IPS-18a (cell line): ENCODE data around the gene DEK.
"Not testable (repeated sequence)": the region's sequence is repeated elsewhere in the genome, so short reads cannot be mapped to it uniquely, and the experiment has no call there.

Experiments used
- H3K27ac ChIP-seq: one replicate; pipeline ENCODE4 v1.5.1; 2013; ENCODE audit warnings: low read length
- H3K27me3 ChIP-seq: one replicate; pipeline ENCODE4 v1.6.1; 2013; ENCODE audit warnings: mild to moderate bottlenecking, low read length; ENCODE audit not compliant: control insufficient read depth, insufficient read depth
- H3K36me3 ChIP-seq: one replicate; pipeline ENCODE4 v1.6.1; 2013; ENCODE audit warnings: low read depth, low read length; ENCODE audit not compliant: control insufficient read depth
- H3K4me1 ChIP-seq: one replicate; pipeline ENCODE4 v1.6.1; 2013; ENCODE audit warnings: low read depth, low read length; ENCODE audit not compliant: control insufficient read depth
- H3K4me3 ChIP-seq: one replicate; pipeline ENCODE4 v1.5.1; 2013; ENCODE audit warnings: low read length
- H3K9ac ChIP-seq: one replicate; pipeline ENCODE4 v1.6.1; 2013; ENCODE audit warnings: mild to moderate bottlenecking, low read length, moderate library complexity
- H3K9me3 ChIP-seq: one replicate; pipeline ENCODE4 v1.6.1; 2013; ENCODE audit warnings: low read depth, low read length; ENCODE audit not compliant: control insufficient read depth

DEK gene

DNA sequence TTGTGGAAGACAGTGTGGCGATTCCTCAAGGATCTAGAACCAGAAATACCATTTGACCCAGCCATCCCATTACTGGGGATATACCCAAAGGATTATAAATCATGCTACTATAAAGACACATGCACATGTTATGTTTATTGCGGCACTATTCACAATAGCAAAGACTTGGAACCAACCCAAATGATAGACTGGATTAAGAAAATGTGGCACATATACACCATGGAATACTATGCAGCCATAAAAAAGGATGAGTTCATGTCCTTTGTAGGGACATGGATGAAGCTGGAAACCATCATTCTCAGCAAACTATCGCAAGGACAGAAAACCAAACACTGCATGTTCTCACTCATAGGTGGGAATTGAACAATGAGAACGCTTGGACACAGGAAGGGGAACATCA lies 30.6 kb downstream of the DEK start:
- not testable (repeated sequence) for H3K27me3 ChIP-seq, H3K9me3 ChIP-seq, H3K9ac ChIP-seq, H3K4me3 ChIP-seq, H3K27ac ChIP-seq, H3K4me1 ChIP-seq
- peaks cover 49% of the 10 kb centered on the region for H3K36me3 ChIP-seq

DNA sequence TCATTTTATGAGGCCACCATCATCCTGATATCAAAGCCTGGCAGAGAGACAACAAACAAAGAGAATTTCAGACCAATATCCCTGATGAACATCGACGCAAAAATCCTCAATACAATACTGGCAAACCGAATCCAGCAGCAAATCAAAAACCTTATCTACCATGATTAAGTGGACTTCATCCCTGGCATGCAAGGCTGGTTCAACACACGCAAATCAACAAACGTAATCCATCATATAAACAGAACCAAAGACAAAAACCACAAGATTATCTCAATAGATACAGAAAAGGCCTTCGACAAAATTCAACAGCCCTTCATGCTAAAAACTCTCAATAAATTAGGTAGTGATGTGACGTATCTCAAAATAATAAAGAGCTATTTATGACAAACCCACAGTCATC lies 32.5 kb downstream of the DEK start:
- H3K4me1 ChIP-seq, H3K4me3 ChIP-seq, H3K27ac ChIP-seq, H3K9me3 ChIP-seq, H3K9ac ChIP-seq, H3K27me3 ChIP-seq: not testable (repeated sequence)
- H3K36me3 ChIP-seq = peaks cover 51% of the 10 kb centered on the region

DNA sequence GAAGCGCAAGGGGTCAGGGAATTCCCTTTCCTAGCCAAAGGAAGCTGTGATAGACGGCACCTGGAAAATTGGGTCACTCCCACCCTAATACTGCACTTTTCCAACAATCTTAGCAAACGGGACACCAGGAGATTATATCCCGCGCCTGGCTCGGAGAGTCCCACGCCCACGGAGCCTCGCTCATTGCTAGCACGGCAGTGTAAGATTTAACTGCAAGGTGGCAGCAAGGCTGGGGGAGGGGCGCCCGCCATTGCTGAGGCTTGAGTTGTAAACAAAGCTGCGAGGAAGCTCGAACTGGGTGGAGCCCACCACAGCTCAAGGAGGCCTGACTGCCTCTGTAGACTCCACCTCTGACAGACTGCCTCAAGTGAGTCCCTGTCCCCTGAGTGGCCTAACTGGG lies 35.7 kb downstream of the DEK start:
- not testable (repeated sequence) for H3K9ac ChIP-seq, H3K27me3 ChIP-seq, H3K9me3 ChIP-seq, H3K27ac ChIP-seq, H3K4me3 ChIP-seq, H3K4me1 ChIP-seq
- peaks cover 57% of the 10 kb centered on the region for H3K36me3 ChIP-seq

DNA sequence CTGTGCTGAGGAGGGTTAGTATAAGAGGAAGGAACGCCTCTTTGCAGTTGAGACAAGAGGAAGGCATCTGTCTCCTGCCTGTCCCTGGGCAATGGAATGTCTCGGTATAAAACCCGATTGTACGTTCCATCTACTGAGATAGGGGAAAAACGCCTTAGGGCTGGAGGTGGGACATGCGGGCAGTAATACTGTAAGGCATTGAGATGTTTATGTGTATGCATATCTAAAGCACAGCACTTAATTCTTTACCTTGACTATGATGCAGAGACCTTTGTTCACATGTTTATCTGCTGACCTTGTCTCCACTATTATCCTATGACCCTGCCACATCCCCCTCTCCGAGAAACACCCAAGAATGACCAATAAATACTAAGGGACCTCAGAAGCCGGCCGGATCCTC lies 37.2 kb downstream of the DEK start:
- not testable (repeated sequence) for H3K4me3 ChIP-seq, H3K9ac ChIP-seq, H3K27me3 ChIP-seq, H3K27ac ChIP-seq, H3K4me1 ChIP-seq, H3K9me3 ChIP-seq
- peaks cover 64% of the 10 kb centered on the region for H3K36me3 ChIP-seq

DNA sequence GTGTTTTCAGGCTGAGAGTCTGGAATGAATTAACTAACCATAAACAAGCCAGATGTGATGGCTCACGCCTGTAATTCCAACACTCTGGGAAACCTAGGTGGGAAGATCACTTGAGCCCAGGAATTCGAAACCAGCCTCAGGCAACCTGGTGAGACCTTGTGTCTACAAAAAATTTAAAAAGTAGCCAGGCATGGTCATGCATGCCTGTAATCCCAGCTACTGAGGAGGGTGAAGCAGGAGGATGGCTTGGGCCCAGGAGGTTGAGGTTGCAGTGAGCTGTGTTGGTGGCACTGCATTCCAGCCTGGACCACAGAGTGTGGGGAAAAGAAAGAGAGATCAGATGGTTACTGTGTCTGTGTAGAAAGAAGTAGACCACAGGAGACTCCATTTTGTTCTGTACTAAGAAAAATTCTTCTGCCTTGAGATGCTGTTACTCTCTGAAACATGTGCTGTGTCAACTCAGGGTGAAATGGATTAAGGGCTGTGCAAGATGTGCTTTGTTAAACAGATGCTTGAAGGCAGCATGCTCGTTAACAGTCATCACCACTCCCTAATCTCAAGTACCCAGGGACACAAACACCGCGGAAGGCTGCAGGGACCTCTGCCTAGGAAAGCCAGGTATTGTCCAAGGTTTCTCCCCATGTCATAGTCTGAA lies 37.8 kb downstream of the DEK start:
- not testable (repeated sequence) for H3K4me1 ChIP-seq, H3K27me3 ChIP-seq, H3K9me3 ChIP-seq, H3K4me3 ChIP-seq, H3K27ac ChIP-seq, H3K9ac ChIP-seq
- H3K36me3 ChIP-seq = peaks cover 67% of the 10 kb centered on the region

DNA sequence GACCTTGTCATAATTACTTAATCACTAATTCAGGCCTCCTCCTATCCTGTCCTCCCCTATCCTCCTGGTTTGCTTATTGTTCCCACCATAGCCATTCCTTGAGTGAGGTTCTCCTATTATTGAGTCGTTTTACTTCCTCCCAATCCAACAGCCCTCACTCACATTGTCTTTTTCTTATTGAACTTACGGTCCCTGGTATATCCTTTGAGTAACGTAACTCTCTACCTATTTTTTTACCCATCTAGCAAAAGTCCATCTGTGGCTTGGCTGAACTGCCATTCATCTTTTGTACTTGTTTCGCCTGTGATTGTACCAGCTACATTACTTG lies 43.1 kb downstream of the DEK start:
- Histone ChIP-seq H3K36me3 (peaks cover 40% of the 10 kb centered on the region), H3K9ac (no peak overlapping the region), H3K4me3 (no peak overlapping the region), H3K27me3 (no peaks in the 10 kb centered on the region), H3K27ac (no peak overlapping the region), H3K4me1 (no peaks in the 10 kb centered on the region), H3K9me3 (no peaks in the 10 kb centered on the region)

DNA sequence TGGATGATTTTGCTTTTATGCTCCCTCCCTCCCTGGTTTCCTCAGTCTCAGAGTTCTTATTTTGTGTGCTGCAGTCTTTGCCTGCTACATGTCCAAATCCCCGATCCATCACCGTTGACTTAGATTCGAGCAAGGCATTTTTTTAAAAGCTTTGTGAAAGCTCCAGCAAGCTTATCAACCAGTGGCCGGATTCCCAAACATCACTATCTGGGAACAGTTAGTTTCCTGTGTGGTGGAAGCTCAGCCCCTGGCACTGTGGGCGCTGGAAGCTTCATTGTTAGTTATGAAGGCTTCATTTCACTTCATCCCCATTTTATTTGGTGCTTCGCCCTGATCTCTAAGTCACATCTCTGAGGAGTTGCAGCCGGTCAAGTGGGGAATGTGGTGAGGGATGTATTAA lies 44.7 kb downstream of the DEK start:
- peaks cover 23% of the 10 kb centered on the region for H3K36me3 ChIP-seq
- H3K9ac ChIP-seq = no peak overlapping the region
- H3K9me3 ChIP-seq = no peaks in the 10 kb centered on the region
- no peaks in the 10 kb centered on the region for H3K4me1 ChIP-seq
- H3K27me3 ChIP-seq = no peaks in the 10 kb centered on the region
- no peak overlapping the region for H3K4me3 ChIP-seq
- no peak overlapping the region for H3K27ac ChIP-seq

DNA sequence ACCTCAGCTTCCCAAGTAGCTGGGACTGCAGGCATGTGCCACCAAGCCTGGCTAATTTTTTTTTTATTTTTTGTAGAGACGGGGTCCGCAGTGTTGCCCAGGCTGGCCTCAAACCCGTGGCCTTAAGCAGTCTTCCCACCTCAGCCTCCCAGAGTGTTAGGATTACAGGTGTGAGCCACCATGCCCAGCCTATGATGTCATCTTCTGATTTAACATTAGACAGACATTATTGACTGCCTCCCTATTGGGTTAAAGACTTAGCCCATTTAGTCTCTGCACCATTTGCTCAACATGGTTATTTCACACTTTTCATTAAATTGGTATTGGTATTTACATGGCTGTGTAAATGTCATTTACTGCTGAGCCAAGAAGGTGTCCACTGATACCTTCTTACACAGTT lies 46.1 kb downstream of the DEK start:
- Histone ChIP-seq H3K9me3 (no peaks in the 10 kb centered on the region), H3K27ac (no peak overlapping the region), H3K9ac (no peak overlapping the region), H3K36me3 (peaks cover 10% of the 10 kb centered on the region), H3K4me3 (no peak overlapping the region), H3K4me1 (no peaks in the 10 kb centered on the region), H3K27me3 (no peaks in the 10 kb centered on the region)

DNA sequence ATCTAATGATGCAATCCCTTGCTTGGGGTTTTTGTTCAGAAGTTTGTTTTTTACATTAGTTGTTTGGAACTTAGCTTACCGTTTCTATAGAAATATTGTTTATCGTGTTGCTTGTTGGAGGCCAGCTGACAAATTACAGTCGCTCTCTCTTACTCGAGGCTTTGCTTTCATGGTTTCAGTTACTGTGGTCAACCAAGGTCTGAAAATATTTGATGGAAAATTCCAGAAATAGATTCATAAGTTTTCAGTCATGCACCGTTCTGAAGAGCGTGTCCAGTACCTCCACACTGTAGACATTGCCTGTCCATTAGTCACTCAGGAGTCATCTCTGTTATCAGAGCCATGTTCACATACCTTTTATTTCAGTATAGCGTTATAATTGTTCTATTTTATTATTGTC lies 47.9 kb downstream of the DEK start:
- Histone ChIP-seq H3K9ac (no peak overlapping the region), H3K27me3 (no peaks in the 10 kb centered on the region), H3K4me1 (no peaks in the 10 kb centered on the region), H3K9me3 (no peaks in the 10 kb centered on the region), H3K36me3 (no peaks in the 10 kb centered on the region), H3K4me3 (no peak overlapping the region), H3K27ac (no peak overlapping the region)

DNA sequence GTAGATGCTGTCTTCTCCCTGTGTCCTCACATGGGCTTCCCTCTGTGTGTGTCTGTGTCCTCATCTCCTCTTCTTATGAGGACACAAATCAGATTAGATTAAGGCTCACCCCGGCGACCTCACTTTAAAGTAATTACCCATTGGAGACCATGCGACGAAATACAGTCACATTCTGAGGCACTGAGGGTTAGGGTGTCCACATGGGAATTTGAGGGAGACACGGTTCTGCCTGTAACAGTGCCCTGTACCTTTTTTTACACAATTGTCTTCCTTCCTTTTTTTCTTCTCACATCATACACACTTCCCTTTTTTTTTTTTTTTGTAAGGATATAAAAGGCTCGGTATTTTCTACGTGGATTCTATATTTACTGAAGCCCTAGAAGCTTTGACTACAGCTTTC lies 48.9 kb downstream of the DEK start:
- H3K27me3 ChIP-seq = no peaks in the 10 kb centered on the region
- no peaks in the 10 kb centered on the region for H3K36me3 ChIP-seq
- H3K4me1 ChIP-seq = no peaks in the 10 kb centered on the region
- H3K9ac ChIP-seq = no peak overlapping the region
- H3K27ac ChIP-seq = no peak overlapping the region
- no peaks in the 10 kb centered on the region for H3K9me3 ChIP-seq
- no peak overlapping the region for H3K4me3 ChIP-seq

DNA sequence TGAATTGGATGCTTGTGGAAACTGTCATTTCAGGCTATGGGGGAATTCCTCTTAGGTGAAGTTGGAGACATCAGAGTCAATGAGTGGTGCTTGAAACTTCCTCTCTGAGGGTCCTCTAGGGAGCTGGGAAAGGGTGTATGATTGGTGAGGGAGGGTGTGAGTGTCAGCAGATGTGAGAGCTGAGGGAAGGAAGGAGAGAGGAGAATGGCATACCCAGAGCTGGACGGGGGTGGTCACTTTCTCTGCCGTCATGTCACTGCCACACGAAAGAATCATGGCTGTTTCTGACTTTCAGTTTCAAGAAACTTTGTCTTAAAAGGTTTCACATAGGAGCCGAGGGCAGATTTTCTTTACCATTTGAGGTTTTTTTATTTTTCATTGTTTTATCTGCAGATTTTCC lies 50.3 kb downstream of the DEK start:
- H3K36me3 ChIP-seq = no peaks in the 10 kb centered on the region
- no peak overlapping the region for H3K9ac ChIP-seq
- H3K4me3 ChIP-seq = no peak overlapping the region

DNA sequence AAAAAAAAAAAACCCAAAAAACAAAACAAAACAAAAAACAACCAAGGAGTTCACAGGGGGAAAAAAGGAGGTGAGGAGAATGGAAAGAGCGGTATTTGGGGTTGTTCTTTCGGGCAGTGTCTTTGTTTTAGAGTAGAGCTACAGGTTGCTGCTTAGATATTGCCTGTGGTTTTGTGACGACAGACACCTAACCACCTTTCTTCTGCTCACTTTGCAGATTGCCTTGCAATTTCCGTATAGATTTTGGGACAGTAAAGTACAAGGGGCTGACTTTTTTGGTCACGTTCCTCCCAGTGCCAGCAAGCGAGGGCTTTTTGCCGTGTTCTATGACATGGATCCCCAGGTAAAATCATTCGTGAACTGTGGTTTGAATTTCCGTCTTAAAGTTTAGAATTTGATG lies 50.9 kb downstream of the DEK start:
- Histone ChIP-seq H3K27ac (no peak overlapping the region), H3K9ac (no peak overlapping the region), H3K4me3 (no peak overlapping the region), H3K27me3 (no peaks in the 10 kb centered on the region), H3K9me3 (no peaks in the 10 kb centered on the region), H3K4me1 (no peaks in the 10 kb centered on the region), H3K36me3 (no peaks in the 10 kb centered on the region)

More for the DNA sequence above, 50.3 kb downstream of the DEK start:
- H3K27me3 ChIP-seq = no peaks in the 10 kb centered on the region
- H3K27ac ChIP-seq = no peak overlapping the region
- no peaks in the 10 kb centered on the region for H3K4me1 ChIP-seq
- no peaks in the 10 kb centered on the region for H3K9me3 ChIP-seq
